Skin of body (tissue), 2 donors: ENCODE data around the gene DISC1. TPM values are rescaled to one million over a fixed set of nuclear protein-coding genes. Genes with fewer than 3 reads are reported as not detected.
"Not testable (repeated sequence)": the region's sequence is repeated elsewhere in the genome, so short reads cannot be mapped to it uniquely, and the experiment has no call there.

Experiments used
- DNase-seq: peaks from one replicate; lab custom pipeline; 2025; lab: John Stamatoyannopoulos, UW
- total RNA-seq: library from RNA; depleted of rRNA; stranded (reverse); fragments of >200 nt; gene quantifications from one replicate; pipeline ENCODE4 v1.2.3, GENCODE V29; 2014

The DISC1 gene
- total RNA-seq, 1 donor from 2014 or later, result 13.9 TPM

GRCh38 chr1:231666937-231667608 lies 40.5 kb downstream of the DISC1 start:
- DNase-seq, result no peak

- DNase-seq, result no peak
These were observed 41.4 kb downstream of the DISC1 start for GRCh38 chr1:231667896-231668506.

- DNase-seq, result no peak
These were observed 42.2 kb downstream of the DISC1 start for GRCh38 chr1:231668826-231669225.

- DNase-seq, result not testable (repeated sequence)
These were observed 43.5 kb downstream of the DISC1 start for GRCh38 chr1:231669864-231670621.

- no peak for DNase-seq
These were observed 44.2 kb downstream of the DISC1 start for GRCh38 chr1:231670755-231671154.

- no peak for DNase-seq
These were observed 48.0 kb downstream of the DISC1 start for GRCh38 chr1:231674575-231674974.

- no peak for DNase-seq
These were observed 49.9 kb downstream of the DISC1 start for GRCh38 chr1:231676487-231676886.

GRCh38 chr1:231677442-231677841 lies 50.9 kb downstream of the DISC1 start:
- DNase-seq, result no peak

- no peak for DNase-seq
These were observed 51.4 kb downstream of the DISC1 start for GRCh38 chr1:231678011-231678432.

GRCh38 chr1:231679109-231679508 lies 52.5 kb downstream of the DISC1 start:
- DNase-seq, result no peak

GRCh38 chr1:231681006-231681405 lies 54.4 kb downstream of the DISC1 start:
- DNase-seq, result no peak

- DNase-seq, result no peak
These were observed 56.2 kb downstream of the DISC1 start for GRCh38 chr1:231682779-231683178.

- no peak for DNase-seq
These were observed 57.0 kb downstream of the DISC1 start for GRCh38 chr1:231683439-231684165.

- DNase-seq, result no peak
These were observed 58.0 kb downstream of the DISC1 start for GRCh38 chr1:231684356-231685244.

- DNase-seq, result no peak
These were observed 59.8 kb downstream of the DISC1 start for GRCh38 chr1:231686384-231686783.

GRCh38 chr1:231688989-231689388 lies 62.4 kb downstream of the DISC1 start:
- DNase-seq, result no peak

GRCh38 chr1:231690059-231690458 lies 63.5 kb downstream of the DISC1 start:
- DNase-seq, result no peak

GRCh38 chr1:231691618-231692259 lies 65.1 kb downstream of the DISC1 start:
- DNase-seq, result peak; percentile 1

- no peak for DNase-seq
These were observed 66.9 kb downstream of the DISC1 start for GRCh38 chr1:231693361-231694074.

- no peak for DNase-seq
These were observed 67.5 kb downstream of the DISC1 start for GRCh38 chr1:231694075-231694431.
